ENCODE results near the gene KCNK1.
"Not testable (repeated sequence)": the region's sequence is repeated elsewhere in the genome, so short reads cannot be mapped to it uniquely, and the experiment has no call there.

The KCNK1 gene

DNA sequence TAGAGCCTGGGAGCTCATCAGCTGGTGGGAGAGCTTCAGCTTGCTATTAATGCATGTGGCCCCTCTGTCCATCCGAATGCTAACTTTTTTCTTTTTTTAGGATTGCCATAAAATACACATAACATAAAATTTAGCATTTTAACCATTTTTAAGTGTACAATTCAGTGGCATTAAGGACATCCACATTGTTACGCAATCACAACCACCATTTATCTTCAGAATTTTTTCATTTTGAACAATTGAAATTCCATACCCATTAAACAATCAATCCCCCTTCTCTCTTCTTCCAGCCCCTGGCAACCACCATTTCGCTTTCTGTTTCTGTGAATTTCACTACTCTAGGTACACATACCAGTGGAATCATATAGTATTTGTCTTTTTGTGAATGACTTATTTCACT is 4.9 kb upstream of the KCNK1 start:
- DNase-seq: no peak

DNA sequence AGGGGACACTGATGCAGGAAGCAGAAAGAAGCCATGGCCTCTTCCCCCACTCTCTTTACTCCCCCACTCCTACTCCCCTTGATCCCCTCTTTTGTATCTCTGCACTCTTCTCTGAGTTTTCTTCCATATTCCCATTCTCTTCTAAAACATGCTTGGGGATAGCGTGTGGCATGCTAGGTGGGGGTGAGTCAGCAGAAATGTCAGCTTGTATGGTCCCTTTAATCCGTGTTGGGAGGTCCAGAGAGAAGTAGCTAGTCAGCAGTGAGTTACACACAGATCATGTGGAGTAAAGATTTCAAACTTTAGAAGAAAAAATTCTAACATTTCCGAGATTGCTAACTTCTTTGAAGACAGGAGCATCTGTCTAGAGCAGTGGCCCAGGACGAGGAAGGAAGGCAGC is 4.0 kb upstream of the KCNK1 start:
- DNase-seq: no peak

- DNase-seq: no peak
Measured at GRCh38 chr1:233610628-233611027, 3.3 kb upstream of the KCNK1 start.

DNA sequence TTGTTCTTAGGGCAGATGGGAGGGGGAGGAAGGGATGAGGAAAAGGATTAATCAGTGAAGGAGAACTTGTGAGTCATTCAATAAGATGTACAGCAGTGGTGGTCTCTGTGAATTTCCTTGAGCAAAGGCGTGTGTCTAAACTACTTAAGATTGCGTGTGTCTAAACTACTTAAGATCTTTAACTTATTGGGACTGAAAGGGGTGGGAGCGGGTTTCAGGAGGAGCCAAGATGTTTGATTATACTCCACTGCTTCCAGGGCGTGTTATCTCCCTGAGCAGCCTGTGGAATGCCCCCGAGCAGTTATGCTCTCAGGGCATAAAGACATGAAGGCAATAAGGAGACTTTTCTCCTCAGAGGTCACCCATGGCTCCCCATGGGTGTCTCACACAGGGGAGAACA is 2.5 kb upstream of the KCNK1 start:
- DNase-seq: not testable (repeated sequence)

DNA sequence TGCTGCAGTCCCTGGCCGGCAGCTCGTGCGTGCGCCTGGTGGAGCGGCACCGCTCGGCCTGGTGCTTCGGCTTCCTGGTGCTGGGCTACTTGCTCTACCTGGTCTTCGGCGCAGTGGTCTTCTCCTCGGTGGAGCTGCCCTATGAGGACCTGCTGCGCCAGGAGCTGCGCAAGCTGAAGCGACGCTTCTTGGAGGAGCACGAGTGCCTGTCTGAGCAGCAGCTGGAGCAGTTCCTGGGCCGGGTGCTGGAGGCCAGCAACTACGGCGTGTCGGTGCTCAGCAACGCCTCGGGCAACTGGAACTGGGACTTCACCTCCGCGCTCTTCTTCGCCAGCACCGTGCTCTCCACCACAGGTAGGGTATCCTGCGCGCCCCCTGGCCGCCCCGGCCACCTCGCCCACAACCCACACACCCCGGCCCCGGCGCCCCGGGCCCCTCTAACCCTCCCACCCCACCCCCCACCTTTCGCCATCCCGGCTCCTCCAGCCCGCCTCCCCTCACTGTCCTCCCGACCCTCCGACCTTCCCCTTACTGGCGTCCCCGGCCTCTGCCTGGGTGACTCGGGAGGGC is 352 bp downstream of the KCNK1 start:
- no peak for DNase-seq

DNA sequence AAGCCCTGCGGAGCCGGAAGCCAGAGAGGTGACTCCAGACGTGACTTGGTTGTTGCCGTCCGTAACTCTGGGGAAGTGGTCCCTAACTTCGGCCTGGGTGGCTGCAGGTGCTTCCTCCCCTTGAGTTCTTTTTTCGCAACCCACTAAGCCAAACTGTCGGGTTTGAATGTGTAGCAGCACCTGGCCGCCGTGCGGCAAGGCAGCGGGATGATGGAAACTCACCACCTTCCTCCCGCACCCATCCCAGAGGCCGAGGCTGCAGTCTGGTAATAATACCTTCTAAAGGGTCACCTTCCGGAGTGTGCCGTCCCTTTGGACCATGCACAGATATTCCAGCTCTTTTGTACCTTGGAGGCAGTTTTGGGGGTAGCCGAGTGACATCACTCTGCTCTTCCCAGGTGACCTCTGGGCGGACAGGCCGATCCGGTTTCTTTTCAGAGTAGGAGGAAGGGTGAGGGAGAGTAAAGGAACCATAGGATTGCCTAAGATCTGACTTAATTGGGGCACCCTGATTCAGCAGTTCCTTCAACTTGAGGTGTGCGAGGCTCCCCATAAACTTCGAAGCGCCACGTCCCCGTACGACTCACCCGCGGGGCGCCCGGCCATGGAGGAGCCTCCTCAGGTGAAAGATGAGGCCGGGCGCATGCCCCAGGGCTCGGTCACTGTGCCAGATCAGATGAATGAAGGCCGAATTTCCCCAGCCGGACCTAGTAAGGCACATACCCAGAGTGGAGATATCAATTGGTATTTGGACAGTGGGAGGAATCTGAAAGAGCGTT is 1.0 kb downstream of the KCNK1 start:
- DNase-seq: no peak

DNA sequence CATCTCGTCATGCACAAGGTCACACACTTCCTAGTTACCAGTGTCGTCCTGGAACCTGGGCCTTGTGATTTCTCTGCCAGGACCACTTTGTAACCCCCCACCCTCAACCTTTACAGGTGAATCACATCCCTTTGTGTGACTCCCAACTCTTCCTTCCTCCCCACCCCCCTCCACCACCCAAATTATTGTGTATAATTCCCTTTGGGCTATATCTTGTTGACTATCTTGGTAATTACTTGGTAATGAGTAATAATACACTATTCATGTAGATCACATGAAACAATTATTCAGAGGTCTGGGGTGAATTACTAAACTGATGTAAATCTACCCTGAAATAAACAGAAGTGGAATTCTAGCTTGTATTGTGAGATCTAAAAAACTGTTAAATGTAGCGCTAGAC is 1.7 kb downstream of the KCNK1 start:
- DNase-seq: no peak

DNA sequence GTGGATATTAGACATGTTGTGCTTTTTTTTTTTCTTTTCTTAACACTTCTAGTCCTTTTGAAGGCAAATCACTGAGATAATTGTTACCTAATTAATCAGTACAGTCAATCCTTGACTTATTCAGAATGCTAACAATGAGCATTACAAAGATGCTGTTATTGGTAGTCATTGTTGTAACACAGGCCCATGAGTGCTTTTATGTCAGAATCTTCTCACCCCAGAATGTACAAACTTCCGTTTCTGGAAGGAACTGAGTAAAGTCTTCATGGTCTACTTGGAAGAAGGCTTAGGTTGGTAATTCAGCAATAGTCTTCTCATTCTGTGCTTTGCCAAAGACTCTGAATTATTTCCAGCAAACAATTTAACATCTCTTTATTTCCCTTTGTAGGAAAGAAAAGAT is 3.1 kb downstream of the KCNK1 start:
- no peak for DNase-seq

DNA sequence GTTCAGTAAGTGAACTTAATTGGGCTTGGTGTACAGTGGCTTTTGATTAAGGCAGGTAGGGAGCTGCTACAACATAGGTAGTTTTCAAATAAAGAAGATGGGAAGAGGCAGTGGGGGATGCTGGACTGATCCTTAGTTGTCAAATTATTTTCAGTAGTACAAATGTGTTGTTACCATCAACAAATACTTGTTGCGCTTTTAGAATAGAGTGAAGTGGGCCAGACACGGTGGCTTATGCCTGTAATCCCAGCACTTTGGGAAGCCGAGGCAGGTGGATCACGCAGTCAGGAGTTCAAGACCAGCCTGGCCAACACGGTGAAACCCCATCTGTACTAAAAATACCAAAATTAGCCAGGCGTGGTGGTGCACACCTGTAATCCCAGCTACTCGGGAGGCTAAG is 5.5 kb downstream of the KCNK1 start:
- not testable (repeated sequence) for DNase-seq

DNA sequence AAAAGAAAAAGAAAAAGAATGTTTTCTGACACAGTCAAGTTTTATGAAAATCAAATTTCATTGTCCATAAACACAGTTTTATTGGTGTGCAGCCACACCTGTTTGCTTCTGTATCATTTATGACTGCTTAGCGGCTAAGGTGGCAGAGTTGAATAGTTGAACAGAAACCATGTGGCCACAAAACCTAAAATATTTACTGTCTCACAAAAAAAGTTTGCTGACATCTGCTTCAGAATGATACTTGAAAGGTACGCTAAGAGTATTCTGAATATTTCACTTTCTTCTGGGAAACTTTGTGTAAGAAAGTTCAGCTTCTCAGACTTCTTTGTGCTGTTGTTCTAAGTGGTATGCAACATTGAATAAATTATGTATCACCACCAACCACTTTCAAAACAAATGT is 6.2 kb downstream of the KCNK1 start:
- no peak for DNase-seq

- DNase-seq: no peak
Measured at GRCh38 chr1:233621923-233622322, 8.0 kb downstream of the KCNK1 start.

DNA sequence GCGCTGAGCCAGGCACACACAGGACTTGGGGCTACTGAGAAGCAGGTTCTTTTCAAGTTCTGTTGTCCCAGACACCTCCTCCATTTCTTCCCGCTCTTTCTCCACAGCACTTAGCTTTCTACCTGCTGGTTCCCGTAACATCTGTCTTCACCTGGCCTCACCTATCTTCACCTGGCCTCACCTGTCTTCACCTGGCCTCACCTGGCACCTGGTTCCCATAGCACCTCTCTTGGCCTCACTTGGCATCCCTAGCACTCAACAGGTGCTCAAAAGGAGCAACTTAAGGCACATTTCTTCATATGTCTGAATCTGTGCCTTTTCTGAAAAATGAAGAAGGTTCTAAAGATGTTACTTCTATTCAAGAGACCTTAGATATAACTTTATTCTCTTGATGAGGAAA is 10.4 kb downstream of the KCNK1 start:
- DNase-seq: no peak

DNA sequence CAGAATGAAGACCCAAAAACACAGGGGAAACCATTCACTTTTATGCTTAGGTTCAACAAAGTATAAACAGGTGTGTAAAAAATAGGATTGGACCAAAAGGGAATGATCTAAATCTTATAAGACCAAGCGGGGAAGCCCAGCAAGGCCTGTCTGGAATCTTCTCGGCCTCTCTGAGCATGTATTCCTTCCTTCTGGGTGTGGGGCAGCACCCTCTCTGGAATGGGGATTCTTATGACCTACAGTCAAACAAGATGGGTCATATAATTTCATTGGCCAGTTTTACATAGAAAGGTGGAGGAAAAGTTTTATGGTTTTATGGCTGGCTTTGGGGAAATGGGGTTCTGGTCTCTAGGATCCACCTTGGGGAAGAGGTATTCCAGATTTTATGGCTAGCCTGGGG is 11.2 kb downstream of the KCNK1 start:
- DNase-seq: no peak

DNA sequence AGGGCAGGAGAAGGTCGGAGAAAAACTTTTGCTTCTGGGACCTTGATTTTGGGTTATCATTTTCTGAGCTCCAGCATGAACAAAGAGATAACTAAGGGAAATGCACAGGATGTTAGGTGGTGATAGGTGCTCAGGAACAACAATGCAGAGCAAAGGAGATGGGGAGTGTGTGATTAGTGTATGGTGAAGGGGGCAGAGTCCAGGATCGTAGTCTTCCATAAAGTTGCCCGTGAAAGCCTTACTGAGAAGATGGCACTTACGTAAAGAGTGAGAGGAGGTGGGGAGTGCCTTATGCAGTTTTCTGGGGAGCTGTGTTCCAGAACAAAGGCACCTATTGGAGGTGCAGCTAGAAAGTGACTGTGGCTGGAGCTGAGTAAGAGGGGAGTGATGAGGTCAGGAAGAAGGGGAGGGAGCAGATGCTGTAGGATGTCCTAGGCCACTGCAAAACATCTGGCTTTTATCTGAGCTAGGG is 11.6 kb downstream of the KCNK1 start:
- DNase-seq: no peak

DNA sequence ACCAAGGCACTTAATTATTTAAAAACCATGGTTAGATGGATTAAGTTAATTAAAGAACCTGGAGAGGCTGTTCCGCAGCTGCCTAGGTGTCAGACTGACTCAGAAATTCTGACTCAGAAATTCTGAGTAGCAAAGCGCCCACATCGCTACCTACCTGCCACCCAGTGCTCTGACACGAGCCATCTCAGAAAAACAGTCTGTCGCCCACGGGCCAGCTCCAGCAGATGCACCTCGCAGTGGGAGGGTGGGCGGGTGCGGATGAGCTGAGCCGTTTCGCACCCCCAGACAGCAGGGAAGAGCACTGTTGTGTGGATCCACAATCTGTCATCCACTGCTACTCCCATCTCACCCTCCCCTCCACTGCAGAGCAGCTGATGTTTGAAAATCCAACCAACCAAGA is 13.5 kb downstream of the KCNK1 start:
- peak in 1 of 2 donors; percentile 20 for DNase-seq

DNA sequence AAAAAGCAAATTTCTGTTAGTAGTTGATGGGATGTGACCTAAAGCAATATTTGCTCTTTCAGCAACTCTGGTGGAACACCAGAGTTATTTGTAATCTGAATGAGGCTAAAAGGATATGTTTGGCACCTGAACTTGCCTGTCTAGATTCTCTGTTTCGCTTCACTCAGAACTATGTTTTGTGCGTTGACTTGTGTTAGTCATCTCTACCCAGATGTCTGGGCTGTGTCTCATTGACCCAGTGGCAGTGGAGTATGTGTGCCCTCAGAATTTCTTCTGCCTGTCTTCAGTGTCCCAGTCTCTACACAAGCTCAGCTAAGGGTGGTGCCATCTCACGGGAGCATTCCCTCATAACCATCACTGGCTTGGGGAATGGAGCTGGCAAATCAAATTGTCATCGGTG is 13.9 kb downstream of the KCNK1 start:
- DNase-seq: no peak

DNA sequence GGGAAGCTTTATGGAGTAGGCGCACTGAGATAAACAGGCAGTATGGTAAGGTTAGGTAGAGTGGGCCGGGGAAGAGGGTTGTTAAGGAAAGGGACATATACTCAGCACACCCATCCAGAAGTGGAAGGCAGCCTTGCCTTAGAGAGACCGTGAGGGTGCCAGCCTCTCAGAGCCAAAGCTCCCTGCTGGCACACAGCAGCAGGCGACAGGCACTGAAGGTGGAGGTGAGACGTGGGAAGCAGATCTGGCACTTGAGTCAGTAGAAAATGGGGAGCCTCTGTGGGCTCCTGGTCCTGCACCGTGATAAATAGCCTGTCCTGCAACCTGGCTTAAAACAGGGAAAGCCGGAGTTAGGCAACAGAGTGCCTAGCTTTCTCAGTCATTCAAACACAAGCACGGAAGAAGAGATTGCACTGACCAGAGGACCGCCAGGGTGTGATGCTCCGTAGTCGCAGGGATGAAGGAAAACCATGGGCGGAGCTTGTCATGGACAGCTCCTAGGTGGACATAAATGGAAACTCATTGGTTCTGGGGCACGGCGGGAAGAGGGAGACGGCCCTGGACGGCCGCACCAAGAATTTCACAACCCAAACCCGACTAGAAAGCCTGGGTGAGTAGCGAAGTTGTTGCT is 15.5 kb downstream of the KCNK1 start:
- DNase-seq: no peak

- no peak for DNase-seq
Measured at GRCh38 chr1:233631810-233632405, 18.0 kb downstream of the KCNK1 start.

GRCh38 chr1:233632436-233632835 is 18.5 kb downstream of the KCNK1 start:
- no peak for DNase-seq

DNA sequence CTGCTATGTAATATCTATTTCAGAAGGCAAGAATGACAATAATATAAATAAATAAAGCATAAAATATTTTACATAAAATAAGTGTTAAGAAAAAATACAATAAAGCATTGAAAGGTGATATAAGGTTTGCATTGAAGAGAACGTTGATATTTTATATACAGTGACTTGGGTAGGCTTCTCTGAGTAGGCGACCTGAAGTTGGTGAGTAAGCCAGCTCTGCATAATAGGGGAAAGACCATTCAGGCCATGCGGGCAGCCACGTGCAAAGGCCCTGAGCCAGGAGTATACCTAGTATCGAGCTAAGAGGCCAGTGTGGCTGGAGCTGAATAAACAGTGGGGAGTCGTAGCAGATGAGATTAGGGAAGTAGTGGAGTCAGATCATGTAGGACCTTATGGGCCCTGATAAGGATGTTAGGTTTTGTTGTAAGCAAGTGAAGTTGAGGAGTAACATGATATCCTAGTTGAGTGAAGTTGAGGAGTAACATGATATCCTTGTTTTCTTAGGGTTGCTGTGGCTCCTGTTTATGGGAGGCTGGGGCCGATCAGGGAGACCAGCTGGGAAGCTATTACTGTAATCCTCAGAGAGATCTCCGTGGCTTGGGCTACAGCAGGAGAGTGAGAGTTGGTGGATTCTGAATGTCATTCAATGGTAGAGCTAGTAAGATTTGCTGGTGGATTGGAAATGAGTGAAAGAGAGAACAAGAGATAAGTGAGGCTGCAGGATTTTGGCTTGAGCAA is 22.0 kb downstream of the KCNK1 start:
- no peak for DNase-seq

DNA sequence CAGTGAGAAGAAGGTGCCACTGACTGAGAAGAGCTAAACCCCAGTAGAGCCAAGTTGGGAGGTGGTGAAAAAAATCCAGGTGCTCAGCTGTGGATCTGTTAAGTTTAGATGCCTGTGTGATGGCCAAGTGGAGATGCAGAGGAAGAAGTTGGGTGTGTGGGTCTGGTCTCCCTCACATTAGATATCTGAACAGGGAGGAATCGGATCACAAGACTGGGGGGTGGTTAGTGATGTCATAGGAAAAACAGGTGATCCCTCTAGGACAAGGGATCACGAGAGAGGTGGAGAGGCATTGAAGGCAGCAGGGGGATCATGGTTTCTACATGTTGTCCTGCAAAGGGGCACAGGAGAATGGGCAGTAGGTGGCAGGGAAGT is 22.6 kb downstream of the KCNK1 start:
- DNase-seq: no peak

GRCh38 chr1:233638513-233638912 is 24.6 kb downstream of the KCNK1 start:
- DNase-seq: no peak

- DNase-seq: no peak
Measured at GRCh38 chr1:233639611-233640010, 25.7 kb downstream of the KCNK1 start.

Data from activated CD4-positive, alpha-beta T cell treated with anti-CD3 and anti-CD28 coated beads for 4 hours (primary cell).